ENCODE measurements around the gene GAN. TPM values are rescaled to one million over a fixed set of nuclear protein-coding genes. Genes with fewer than 3 reads are reported as not detected.

GAN gene
- total RNA-seq, 1 experiment from 2014 or later, result 22.5 TPM

GRCh38 chr16:81318711-81319110, 3.9 kb downstream of the GAN start:
- CTCF ChIA-PET, result interaction anchor here (0.8 to 1.5 kb wide), 3 partner anchors 10 to 85 kb away, joined by 3 to 5 read pairs (median 4); no protein-coding TSS in a partner anchor
- no peaks in the 10 kb centered on the region for H3K9me2 ChIP-seq (ENCODE audit: insufficient read depth)
- H3K27me3 ChIP-seq (ENCODE audit: insufficient read depth, low read length), result no peaks in the 10 kb centered on the region
- H3K9ac ChIP-seq (ENCODE audit: low read length), result no peak overlapping the region
- peaks cover 14 to 29% of the 10 kb centered on the region in 2 experiments for H3K4me1 ChIP-seq (ENCODE audit: control insufficient read depth in 1 of 2, insufficient read depth in 2 of 2, low read length in 2 of 2)
- H2AFZ ChIP-seq (ENCODE audit: low read depth, low read length, poor library complexity, severe bottlenecking), result no peak overlapping the region
- peaks cover 89% of the 10 kb centered on the region for H3K79me2 ChIP-seq (ENCODE audit: insufficient read depth, low read length)
- H3K4me2 ChIP-seq (ENCODE audit: low read length), result peak overlapping the region; percentile 38; the same call in 1 of the 2 replicates
- H3K4me3 ChIP-seq (replicated peaks in 1 of 2; ENCODE audit: low read depth in 1 of 2, low read length in 2 of 2), result no peak overlapping the region
- no peak for ATAC-seq
- POLR2A ChIA-PET, result no interaction called here
- RAD21 ChIA-PET (ENCODE audit: low non-redundant PET in 1 of 2, low total read pairs in 2 of 2, uncharacterized antibody in 2 of 2, unreplicated experiment in 2 of 2), result no interaction called here
- no peak overlapping the region for H3K27ac ChIP-seq (ENCODE audit: low read depth, low read length)
- TF ChIP-seq CTCF (IDR thresholded peaks at IDR 0.05 in 2 of 3, conservative IDR thresholded peaks at IDR 0.05 in 1 of 3; ENCODE audit: borderline replicate concordance in 1 of 3, insufficient read depth in 1 of 3, low read depth in 2 of 3, low read length in 2 of 3) (peak in 2 of 3 experiments; percentile 13 to 34; a peak in 1 of 6 replicates), POLR2A (IDR thresholded peaks at IDR 0.05; ENCODE audit: borderline replicate concordance, extremely low read depth, insufficient read depth, insufficient read length) (no peak)
- H3K9me3 ChIP-seq (ENCODE audit: control insufficient read depth in 1 of 2, insufficient read depth in 1 of 2, low read depth in 1 of 2, low read length in 2 of 2), result no peaks in the 10 kb centered on the region
- no peak for DNase-seq (ENCODE audit: low read depth, low spot score)
- no peaks in the 10 kb centered on the region for H3K36me3 ChIP-seq (ENCODE audit: control insufficient read depth in 1 of 2, insufficient read depth in 2 of 2, low read length in 2 of 2)
- intact Hi-C loops (cut with micrococcal nuclease), result no loop called here
- BruUV-seq (replicated peaks), result no TSS peak
- peaks cover 20% of the 10 kb centered on the region; the same call in 1 of the 2 replicates for H4K20me1 ChIP-seq (ENCODE audit: insufficient read depth)

GRCh38 chr16:81319221-81319912, 4.6 kb downstream of the GAN start:
- DNase-seq (ENCODE audit: low read depth, low spot score) (no peak), ATAC-seq (no peak)
- Histone ChIP-seq H3K4me2 (ENCODE audit: low read length) (peak overlapping the region; percentile 20; the same call in 1 of the 2 replicates), H4K20me1 (ENCODE audit: insufficient read depth) (peaks cover 20% of the 10 kb centered on the region; the same call in 1 of the 2 replicates), H3K79me2 (ENCODE audit: insufficient read depth, low read length) (peaks cover 89% of the 10 kb centered on the region), H3K4me3 (replicated peaks in 1 of 2; ENCODE audit: low read depth in 1 of 2, low read length in 2 of 2) (no peak overlapping the region), H3K9me2 (ENCODE audit: insufficient read depth) (no peaks in the 10 kb centered on the region), H3K27me3 (ENCODE audit: insufficient read depth, low read length) (no peaks in the 10 kb centered on the region), H3K27ac (ENCODE audit: low read depth, low read length) (no peak overlapping the region), H3K9me3 (ENCODE audit: control insufficient read depth in 1 of 2, insufficient read depth in 1 of 2, low read depth in 1 of 2, low read length in 2 of 2) (no peaks in the 10 kb centered on the region), H2AFZ (ENCODE audit: low read depth, low read length, poor library complexity, severe bottlenecking) (no peak overlapping the region), H3K9ac (ENCODE audit: low read length) (no peak overlapping the region), H3K36me3 (ENCODE audit: control insufficient read depth in 1 of 2, insufficient read depth in 2 of 2, low read length in 2 of 2) (no peaks in the 10 kb centered on the region), H3K4me1 (ENCODE audit: control insufficient read depth in 1 of 2, insufficient read depth in 2 of 2, low read length in 2 of 2) (peaks cover 13 to 25% of the 10 kb centered on the region in 2 experiments)
- intact Hi-C loops (cut with micrococcal nuclease), result no loop called here
- BruUV-seq (replicated peaks), result no TSS peak
- CTCF ChIA-PET, result interaction anchor here (0.6 to 1.5 kb wide), 5 partner anchors 10 to 100 kb away, joined by 3 to 5 read pairs (median 3); no protein-coding TSS in a partner anchor
- POLR2A ChIA-PET, result no interaction called here
- TF ChIP-seq CTCF (IDR thresholded peaks at IDR 0.05 in 2 of 3, conservative IDR thresholded peaks at IDR 0.05 in 1 of 3; ENCODE audit: borderline replicate concordance in 1 of 3, insufficient read depth in 1 of 3, low read depth in 2 of 3, low read length in 2 of 3) (no peak), FOSL1 (IDR thresholded peaks at IDR 0.05; ENCODE audit: low read depth) (peak; percentile 27; the same call in 1 of the 2 replicates), CEBPB (IDR thresholded peaks at IDR 0.05; ENCODE audit: low read depth) (no peak), REST (IDR thresholded peaks at IDR 0.05; ENCODE audit: low read depth) (no peak), SIN3A (IDR thresholded peaks at IDR 0.05; ENCODE audit: low read depth) (no peak)
- RAD21 ChIA-PET (ENCODE audit: low non-redundant PET in 1 of 2, low total read pairs in 2 of 2, uncharacterized antibody in 2 of 2, unreplicated experiment in 2 of 2), result no interaction called here

Measured in HCT116 (cell line).